DMS114 treated with DMSO at 0.1 percent for 48 hours (cell line): Measurements from ENCODE around the gene TSACC.
"Not testable (repeated sequence)": the region's sequence is repeated elsewhere in the genome, so short reads cannot be mapped to it uniquely, and the experiment has no call there.

Source experiments
- DNase-seq: peaks from one replicate; lab custom pipeline; 2025; ENCODE audit not compliant: unreplicated experiment; lab: John Stamatoyannopoulos, UW

TSACC gene

DNA sequence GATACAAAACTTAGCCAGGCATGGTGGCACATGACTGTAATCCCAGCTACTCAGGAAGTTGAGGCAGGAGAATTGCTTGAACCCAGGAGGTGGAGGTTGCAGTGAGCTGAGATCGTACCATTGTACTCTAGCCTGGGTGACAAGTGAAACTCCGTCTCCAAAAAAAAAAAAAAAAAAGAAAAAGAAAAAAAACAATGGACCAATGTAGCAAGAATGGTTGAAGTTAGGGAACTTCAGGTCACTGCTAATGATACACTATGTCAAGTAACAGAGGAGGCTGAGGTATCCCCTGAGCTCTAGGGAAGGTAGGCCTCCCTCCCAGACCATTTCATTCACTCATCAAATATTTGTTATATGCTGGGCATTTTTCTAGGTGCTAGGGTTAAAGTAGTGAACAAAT is 7.7 kb downstream of the TSACC start:
- DNase-seq, result not testable (repeated sequence)

DNA sequence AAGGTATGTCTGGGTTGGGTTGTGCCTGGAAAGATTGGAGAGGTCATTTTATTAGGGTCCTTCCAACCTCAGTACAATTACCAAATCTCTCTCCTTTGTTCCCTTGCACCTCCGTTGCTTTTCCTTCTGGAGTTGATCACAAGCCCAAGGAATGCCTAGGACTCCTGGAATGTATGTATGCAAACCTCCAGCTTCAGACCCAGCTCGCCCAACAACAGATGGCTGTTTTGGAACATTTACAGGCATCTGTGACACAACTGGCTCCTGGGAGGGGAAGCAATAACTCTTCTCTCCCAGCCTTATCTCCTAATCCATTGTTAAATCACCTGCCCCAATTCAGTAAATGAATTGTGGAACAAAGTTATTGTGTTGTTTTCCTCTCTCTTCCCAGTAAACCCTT is 8.3 kb downstream of the TSACC start:
- no peak for DNase-seq

DNA sequence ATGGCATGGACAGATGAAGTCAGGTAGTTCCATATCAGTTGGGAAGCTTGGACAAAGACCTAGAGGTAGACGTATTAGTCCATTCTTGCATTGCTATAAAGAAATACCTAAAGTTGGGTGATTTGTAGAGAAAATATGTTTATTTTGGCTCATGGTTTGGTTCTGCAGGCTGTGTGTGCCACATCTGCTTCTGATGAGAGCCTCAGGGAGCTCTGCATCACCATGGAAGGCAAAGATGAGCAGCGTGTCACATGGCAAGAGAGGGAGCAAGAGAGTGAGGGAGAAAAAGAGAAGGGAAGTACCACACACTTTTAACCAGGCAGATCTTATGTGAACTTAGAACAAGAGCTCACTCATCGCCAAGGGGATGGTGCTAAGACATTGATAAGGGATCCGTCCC is 9.0 kb downstream of the TSACC start:
- DNase-seq, result no peak

DNA sequence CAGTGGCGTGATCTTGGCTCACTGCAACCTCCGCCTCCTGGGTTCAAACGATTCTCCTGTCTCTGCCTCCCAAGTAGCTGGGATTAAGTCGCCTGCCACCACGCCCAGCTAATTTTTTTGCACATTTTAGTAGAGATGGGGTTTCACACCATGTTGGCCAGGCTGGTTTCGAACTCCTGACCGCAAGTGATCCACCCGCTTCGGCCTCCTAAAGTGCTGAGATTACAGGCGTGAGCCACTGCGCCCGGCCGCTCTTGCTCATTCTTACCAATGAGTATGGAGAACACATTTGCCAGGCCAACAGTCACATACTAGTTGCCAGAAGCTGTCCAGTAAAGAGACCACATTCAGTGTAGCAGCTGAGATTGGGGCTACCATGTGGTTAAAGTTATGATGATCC is 14.2 kb downstream of the TSACC start:
- DNase-seq, result not testable (repeated sequence)

DNA sequence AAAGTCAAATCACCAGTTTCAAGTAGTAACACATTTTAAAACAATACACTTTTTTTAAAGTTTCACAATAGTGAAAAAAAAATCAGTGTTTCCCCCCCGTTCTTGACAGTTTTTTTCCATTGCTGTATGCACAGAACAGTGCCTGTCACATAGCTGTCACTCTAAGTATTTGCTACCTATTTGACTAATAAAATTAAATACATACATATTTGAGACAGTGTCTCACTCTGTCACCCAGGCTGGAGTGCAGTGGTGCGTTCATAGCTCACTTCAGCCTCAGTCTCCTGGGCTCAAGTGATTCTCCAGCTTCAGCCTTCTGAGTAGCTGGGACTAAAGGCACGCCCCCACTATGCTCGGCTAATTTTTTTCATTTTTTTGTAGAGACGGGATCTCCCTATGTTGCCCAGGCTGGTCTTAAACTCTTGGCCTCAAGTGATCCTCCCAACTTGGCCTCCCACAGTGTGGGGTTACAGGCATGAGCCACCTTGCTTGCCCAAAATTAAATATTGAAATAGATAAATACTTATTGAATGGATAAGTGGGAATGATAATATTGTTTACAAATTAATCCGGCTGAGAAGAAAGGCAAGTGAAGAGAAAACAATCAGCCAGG is 18.0 kb downstream of the TSACC start:
- no peak for DNase-seq

DNA sequence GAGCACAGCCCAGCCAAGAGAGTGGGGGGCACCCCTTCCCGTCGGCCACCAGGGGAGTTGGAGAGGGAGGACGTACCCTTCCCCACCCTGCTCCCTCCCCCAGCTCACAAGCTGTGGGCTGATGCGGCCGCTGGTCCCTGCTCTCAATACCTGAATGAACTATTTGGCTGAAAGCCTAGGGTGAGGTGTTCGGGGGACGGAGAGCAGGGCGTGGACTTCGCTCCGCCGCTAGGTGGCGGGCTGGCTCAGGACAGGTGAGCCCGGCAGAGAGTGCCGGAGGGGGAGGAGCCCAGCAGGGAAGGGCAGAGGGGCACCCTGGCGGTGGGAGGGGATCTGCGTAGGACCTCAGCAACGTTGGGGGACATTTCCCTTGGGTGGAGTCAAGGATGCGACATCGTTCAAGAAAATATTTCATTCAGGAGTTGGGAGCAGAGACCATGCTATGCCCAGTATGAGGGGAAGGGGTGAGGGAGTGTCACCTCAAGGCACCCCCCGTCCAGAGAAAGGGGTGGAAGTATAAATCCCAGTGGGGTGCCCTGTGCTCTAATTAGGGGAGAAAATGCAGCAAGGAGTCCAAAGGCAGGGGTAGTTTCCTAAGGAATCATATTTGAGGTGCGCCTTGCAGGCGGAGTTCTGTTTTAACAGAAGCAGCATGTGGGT is 18.7 kb downstream of the TSACC start:
- DNase-seq, result no peak

DNA sequence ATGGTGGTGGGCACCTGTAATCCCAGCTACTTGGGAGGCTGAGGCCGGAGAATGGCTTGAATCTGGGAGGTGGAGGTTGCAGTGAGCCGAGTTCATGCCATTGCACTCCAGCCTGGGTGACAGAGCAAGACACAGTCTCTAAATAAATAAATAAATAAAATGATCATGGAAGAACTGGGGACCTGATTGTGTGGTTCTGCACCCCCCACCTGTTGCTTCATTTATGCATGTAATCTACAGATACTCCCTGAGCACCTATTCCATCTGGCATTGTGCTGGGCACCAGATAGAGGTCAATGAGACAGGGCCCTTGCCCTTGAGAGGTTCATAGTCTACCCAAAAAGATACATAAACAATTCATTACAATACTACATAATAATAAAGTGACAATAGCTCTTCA is 19.7 kb downstream of the TSACC start:
- DNase-seq, result no peak

DNA sequence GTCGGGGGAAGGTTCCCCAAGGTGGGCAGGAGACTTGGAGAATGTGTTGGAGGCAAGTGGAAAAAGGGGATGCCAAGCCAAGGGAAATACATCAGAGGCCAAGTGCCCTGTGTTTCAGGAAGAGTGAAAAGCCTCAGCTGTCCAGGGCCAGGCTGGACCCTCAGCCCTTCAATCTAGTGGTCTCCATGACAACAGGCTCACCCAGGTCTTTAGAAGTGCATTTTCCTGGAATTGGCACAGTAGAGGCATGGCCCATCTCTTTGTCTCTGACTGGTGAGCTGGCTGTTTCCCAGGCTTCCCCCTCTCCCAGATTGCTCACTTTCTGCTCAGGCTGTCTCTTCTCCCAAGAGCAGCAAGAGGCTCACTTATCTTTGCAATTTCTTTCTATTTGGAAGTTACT is 20.3 kb downstream of the TSACC start:
- no peak for DNase-seq

DNA sequence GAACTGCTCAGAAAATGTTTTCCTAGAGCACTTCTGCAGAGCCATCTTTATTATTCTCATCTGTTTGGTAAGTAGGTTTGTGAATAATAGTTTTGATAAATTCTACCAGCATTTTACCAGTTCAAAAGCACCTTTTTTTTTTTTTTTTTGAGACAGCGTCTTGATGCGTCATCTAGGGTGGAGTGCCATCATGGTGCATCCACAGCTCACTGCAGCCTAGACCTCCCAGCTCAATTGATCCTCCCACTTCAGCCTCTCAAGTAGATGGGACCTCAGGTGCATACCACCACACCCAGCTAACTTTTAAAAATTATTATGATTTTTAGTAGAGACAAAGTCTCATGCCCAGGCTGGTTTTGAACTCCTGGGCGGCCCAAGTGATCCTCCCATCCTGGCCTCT is 20.9 kb downstream of the TSACC start:
- no peak for DNase-seq

DNA sequence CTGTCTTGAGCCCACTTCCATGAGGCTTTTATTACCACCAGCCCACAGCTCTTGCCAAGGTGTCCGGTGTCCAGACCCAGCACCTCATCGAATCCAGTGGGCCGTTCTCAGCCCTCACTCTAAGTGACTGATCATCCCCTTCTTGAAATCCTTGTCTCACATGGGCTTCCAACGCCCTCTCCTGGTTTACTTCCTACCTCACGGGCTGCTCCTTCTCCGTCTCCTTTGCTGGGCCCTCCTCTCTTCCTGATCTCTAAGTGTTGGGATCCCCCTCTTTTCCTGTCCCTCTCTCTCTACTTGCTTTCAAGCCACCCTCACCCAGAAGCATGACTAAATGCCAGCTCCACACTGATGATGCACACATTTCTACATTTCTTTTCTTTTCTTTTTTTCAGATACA is 21.6 kb downstream of the TSACC start:
- peak; percentile 81 for DNase-seq

DNA sequence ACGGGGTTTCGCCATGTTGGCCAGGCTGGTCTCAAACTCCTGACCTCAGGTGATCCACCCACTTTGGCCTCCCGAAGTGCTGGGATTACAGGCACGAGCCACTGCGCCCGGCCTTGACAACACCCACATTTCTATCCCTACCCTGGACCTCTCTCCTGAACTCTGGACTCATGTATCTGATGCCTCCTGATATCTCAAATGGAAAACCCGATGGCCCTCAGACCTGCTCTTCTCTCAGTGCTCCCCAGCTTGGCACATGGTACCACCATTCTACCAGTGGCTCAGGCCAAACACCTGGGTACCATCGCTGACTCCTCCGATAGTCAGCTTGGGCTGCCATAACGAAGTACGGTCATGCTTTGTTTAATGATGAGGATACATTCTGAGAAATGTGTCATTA is 22.2 kb downstream of the TSACC start:
- DNase-seq, result no peak

DNA sequence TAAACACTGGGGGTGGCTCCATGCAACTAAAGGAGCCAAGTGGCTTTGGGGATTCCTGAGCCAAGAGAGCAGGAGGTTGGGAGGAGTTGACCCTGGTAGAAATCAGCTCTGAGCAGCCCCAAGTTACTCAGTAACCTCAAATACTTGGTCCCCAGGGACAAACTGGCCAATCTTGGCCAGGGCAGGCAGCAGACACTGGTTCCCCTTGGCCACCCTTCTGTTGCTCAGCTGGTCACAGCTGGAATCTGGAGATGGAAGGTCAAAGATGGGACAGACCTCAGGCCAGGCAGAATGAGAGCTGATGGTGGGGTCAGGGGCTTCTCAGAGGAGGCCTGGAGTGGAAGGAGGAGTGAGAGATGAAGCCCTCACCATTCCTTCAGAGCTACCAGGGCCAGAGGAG is 27.4 kb downstream of the TSACC start:
- no peak for DNase-seq

DNA sequence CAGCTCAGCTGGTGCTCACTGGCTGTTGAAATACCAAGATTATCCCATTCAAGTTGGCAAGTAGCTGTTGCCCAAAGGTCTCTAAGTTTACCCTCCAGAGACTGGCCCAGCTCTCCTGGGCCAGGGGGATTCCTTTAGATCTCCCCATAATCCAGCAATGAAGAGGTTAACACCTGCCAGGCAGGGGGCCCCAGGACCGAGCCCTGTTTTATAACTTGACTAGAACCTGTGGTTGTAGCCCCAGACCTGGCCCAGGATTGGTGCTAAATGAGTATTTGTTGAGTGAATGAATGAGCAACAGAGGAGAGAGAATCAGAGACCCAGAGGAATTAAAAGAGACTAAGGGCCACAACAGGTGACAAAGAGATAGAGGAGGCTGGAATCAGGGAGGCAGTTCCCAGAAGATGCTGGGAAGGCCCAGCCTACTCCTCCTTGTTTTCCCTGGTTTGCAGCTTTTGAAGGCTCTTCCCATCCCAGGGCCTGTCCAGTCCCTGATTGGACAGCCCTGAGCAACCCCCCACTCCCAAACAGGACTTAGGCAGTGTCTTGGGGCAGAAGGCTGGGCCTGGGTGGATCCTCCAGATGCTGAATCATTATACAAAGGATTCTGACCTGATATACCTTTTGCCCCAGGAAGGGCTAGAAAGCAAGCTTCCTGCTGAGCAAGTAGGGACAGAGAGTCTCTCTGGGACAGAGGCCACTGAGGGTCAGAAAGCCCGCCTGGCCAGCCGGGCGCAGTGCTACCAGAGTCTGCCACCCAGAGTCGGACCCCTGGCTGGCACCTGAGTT is 28.2 kb downstream of the TSACC start:
- no peak for DNase-seq

DNA sequence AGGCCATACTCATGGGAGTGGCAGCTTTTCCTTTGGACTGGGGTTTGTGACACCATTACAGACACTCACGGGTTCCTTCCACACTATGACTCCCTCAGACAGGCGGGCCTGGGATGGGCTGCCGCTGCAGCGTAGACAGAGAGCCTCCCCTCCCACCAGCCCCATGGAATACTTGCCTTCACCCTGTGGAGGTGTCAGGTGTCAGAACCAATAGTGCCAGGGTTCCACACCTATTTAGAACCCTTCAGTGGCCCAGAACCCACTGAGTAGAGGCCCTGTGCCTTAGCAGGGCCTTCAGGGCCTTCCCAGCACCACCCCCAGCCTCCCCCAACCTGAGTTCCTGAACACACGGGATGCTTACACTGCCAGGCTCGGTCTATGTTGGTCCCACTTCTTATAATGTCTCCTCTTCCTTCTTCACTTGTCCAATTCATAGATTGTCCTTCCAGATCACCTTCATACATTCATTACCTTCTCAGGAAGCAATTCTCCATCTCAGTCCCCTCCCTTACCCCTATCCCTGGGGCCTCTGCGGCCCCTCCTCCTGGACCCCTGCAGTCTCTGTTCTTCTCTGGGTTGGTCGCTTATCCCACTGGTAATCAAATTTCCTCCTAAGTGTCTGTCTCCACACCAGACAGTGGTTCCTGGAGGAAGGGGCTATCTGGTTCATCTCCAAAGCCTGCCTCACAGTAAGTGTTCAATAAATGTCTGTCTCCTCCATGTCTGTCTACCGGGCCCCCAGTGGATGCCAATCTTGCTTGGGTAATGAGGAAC is 29.2 kb downstream of the TSACC start:
- DNase-seq, result no peak

DNA sequence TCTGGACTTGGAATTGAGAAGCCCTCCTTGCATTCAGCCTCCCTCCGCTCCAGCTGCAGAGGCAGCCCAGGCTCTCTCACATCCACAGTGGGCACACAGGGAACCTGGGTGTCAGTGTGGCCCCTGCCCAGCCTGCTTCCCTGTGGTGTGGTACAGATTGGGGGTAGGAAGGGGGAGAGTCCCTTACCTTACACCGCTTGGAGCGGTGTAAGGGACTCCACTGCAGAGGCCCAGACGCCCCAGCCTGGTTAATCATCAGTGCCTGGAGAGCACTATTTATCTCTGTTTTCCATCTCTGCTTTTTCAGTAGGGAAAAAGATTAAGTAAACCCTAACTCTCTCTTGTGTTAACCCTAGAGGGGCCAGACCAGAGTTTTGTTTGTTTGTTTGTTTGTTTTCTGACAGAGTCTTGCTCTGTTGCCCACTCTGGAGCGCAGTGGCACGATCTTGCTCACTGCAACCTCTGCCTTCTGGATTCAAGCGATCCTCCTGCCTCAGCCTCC is 29.9 kb downstream of the TSACC start:
- DNase-seq, result no peak

DNA sequence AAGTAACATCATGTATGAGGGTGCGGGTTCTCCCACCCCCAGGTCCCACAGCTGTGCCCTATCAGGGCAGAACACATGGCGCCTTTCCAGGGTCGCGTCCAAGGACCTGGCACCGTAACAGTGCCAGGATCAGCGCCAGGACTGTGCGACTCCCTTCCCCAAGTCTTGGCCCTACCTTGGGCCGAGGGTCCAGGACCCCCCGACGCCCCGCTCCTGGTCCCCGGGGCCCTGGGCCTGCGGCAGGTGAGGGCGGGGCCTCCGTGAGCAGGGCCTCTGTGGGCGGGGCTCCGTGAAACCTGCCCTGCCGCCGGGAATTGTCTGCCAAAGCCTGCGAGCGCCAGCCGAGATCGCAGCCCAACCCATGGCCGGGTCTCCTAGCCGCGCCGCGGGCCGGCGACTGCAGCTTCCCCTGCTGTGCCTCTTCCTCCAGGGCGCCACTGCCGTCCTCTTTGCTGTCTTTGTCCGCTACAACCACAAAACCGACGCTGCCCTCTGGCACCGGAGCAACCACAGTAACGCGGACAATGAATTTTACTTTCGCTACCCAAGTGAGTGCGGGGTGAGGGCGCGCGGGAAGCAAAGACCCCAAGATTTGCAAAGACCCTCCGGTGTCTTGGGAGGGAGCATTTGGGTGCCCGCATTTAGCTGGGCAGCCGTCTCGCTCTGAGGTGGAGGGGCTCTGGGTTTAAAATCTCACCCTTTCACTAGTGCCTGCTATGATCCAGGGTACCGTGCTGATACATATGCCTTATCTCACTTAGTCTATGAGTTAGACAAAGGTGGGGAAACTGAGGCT is 30.8 kb downstream of the TSACC start, which contains the start of gene RHBG:
TSS of gene RHBG (plus strand) at position 323 of the 796 bp plus-strand sequence. CDS start at position 362, 39 bp downstream.
- DNase-seq, result no peak

DNA sequence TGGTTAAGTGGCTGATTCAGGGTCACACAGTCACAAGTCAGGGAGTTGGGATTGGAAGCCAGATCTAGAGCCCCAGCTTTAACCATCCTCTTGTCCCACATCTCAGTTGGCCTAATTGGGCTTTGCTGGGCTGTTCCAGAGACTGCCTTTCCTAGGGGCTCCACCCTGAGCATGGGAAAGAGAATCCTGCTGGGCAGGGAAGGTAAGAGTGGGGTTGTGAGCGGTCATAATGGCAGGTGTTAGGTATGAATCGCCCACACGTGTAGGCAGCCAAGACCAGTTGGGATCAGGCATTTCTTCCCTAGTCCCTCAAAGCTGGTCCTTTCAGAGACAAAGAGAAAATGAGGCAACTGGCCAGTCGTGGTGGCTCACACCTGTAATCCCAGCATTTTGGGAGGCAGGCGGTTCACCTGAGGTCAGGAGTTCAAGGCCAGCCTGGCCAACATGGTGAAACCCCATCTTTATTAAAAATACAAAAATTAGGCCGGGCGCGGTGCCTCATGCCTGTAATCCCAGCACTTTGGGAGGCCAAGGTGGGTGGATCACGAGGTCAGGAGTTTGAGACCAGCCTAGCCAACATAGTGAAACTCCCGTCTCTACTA is 31.5 kb downstream of the TSACC start:
- not testable (repeated sequence) for DNase-seq

DNA sequence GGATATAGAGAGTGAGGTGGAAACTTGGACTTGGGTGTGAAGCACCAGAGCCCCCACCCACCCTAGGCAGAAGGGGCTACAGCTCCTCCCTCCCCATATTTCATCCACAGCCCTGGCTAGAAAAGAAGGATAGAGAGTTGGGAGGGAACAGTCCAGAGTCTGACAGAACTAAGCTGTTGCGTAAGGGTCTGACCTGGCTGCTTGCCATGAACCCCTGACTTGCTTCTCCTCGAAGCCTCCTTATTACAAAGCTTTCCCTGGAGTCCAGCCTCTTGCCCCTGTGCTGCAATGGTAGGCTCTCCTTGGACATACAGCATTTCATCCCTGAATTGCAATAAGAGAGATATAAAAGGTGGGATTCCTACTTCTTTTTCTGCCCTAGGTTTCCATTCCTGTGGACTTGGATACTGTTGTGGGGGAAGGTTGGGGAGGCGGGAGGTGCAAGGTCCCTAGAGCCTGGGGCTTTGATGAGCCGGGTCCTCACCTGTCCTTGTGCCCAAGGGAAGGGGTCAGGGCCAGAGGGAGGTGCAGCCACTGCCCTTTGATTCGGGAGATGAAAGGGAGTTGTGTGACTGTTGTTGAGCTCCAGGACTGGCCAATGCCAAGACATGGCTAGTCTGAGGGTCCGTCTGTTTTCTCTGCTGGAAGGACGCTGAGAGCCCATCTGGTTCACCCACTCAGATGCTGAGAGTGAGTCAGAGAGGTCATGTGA is 33.4 kb downstream of the TSACC start:
- DNase-seq, result no peak

DNA sequence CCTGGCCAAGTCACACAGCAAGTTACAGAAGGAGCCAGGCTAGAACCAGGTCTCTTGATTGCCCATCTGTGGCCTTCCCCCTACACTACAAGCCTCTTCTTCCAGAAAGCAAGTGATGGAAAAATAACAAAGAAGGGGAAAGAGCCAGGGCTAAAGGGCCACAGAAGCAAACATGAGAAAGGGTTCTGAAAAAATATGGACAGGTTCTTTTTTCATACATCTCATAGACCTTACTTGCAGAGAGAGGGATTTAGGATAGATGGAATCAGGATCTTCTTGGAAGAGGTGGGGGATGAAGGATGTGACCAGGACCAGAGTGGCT is 33.9 kb downstream of the TSACC start:
- no peak for DNase-seq

DNA sequence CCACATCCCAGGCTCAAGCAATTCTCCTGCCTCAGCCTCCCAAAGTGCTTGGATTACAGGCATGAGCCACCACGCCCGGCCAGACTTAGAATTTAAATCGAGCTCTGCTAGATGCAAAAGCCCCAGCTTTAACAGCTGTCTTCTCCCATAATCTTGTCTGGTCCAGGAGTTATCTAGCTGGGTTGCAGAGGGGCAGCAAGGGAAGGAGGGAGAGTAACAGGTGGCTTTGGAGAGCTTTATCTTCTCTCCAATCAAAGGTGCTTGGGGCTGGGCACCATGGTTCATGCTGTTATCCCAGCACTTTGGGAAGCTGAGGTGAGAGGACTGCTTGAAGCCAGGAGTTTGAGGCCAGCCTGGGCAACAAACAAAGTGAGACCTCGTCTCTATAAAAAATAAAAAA is 34.5 kb downstream of the TSACC start:
- no peak for DNase-seq
